GM12892 (cell line): ENCODE measurements around the gene ROCK2.
"Not testable (repeated sequence)": the region's sequence is repeated elsewhere in the genome, so short reads cannot be mapped to it uniquely, and the experiment has no call there.

Source experiments
- DNase-seq: peaks from one replicate; pipeline ENCODE4 v3.0.0; 2011; ENCODE audit not compliant: insufficient read length
- FAIRE-seq: peaks from 2 replicates; lab custom pipeline; 2011; peaks lifted over from hg19 to GRCh38; lab: Jason Lieb, UNC
- POLR2A ChIP-seq: IDR thresholded peaks from 2 replicates; pipeline ENCODE4 v1.6.1; 2011; ENCODE audit warnings: low read depth, low read length, control low read depth
- POLR2AphosphoS5 ChIP-seq: IDR thresholded peaks from 2 replicates; pipeline ENCODE4 v1.6.1; 2011; ENCODE audit warnings: low read depth, low read length, control low read depth
- TAF1 ChIP-seq: IDR thresholded peaks from 2 replicates; pipeline ENCODE4 v1.6.1; 2011; ENCODE audit warnings: low read depth, mild to moderate bottlenecking, control low read depth, low read length, borderline replicate concordance

ROCK2 gene

DNA sequence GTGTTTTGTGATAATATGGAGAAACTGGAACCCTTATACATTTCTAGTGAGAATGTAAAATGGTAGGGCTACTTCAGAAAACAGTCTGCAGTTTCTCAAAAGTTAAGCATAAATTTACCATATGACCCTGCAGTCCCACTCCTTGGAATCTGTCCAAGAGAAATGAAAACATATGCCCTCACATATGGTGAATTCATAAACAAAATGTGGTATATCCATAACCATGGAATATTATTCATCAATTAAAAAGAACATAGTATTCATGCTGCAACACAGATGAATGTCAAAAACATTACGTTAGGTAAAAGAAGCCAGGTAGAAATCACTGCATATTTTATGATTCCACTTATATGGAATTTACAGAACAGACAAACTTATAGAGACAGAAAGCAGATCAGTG lies 11.8 kb downstream of the ROCK2 start:
- TF ChIP-seq POLR2A = no peak
- no peak for TF ChIP-seq TAF1
- no peak for TF ChIP-seq POLR2AphosphoS5
- DNase-seq (no peak), FAIRE-seq (no peak)

DNA sequence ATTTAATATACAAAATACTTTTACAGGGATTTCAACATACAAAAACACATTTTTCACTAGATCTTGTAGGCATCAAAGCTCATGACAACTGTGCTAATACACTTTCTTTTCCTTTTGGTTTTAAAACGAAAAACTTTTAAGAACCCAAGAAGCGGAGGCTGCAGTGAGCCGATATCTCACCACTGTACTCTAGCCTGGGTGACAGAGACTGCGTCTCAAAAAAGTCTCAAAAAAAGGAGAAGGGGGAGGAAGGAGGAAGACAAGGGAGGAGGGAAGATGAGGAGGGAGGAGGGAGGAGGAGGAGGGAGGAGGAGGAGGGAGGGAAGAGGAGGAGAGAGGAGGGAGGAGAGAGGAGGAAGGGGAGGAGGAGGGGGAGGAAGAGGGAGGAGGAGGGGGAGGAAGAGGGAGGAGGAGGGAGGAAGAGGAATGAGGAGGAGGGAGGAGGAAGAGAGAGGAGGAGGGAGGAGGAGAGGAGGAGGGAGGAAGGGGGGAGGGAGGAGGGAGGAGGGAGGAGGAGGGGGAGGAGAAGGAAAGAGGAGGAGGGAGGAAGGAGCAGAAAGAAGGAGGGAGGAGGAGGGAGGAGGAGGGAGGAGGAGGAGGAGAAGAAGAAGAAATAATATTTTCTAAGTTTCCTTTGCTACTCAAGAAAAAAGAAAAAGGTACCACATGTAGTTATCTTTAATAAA lies 13.8 kb downstream of the ROCK2 start:
- TF ChIP-seq POLR2A (no peak), TAF1 (no peak), POLR2AphosphoS5 (no peak)
- FAIRE-seq (no peak), DNase-seq (no peak)

DNA sequence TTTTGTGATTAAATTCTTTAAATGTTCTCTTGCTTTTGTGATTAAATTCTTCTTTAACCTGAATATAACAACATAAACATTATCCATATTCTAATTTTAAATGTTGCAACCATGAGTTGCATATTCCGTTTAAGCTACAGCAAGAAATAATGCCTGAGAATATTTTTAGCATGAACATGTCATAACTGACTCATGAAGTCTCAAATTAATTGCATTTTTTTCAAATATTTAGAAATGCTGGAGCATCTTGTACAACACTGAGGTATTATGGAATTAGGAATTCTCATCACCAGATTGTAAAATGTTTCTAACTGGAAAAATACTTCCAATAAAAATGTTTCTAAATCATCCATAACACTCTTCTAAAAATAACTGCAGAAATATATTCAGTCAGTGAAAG lies 14.7 kb downstream of the ROCK2 start:
- FAIRE-seq = no peak
- no peak for DNase-seq
- TF ChIP-seq POLR2A = no peak
- TF ChIP-seq POLR2AphosphoS5 = no peak
- no peak for TF ChIP-seq TAF1

DNA sequence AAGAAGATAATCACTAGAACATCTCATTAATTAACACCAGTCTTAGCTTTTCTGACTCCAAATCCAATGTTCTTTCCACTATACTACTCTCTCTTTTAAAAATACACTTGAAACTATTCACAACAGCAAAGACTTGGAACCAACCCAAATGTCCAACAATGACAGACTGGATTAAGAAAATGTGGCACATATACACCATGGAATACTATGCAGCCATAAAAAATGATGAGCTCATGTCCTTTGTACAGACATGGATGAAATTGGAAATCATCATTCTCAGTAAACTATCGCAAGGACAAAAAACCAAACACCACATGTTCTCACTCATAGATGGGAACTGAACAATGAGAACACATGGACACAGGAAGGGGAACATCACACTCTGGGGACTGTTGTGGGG lies 15.9 kb downstream of the ROCK2 start:
- not testable (repeated sequence) for FAIRE-seq, DNase-seq

DNA sequence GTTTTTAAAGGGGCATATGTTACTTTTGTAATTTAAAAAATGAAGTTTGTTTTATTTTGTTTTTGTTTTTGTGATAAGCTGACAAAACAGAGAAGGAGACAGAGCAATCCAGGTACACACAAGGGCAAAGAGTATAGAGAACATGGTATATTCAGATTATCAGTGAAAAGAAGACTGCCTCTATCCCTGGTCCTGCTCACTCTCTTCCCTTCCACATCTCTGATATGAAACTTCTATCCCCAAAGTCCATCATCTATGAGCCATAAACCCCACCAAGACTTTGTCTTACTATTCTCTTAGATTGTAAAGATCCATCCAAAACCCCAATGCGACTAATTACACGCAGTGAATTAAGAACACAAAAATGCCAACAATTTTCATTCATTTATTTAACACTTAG lies 16.6 kb downstream of the ROCK2 start:
- DNase-seq (no peak), FAIRE-seq (no peak)
- no peak for TF ChIP-seq POLR2AphosphoS5
- no peak for TF ChIP-seq TAF1
- no peak for TF ChIP-seq POLR2A

DNA sequence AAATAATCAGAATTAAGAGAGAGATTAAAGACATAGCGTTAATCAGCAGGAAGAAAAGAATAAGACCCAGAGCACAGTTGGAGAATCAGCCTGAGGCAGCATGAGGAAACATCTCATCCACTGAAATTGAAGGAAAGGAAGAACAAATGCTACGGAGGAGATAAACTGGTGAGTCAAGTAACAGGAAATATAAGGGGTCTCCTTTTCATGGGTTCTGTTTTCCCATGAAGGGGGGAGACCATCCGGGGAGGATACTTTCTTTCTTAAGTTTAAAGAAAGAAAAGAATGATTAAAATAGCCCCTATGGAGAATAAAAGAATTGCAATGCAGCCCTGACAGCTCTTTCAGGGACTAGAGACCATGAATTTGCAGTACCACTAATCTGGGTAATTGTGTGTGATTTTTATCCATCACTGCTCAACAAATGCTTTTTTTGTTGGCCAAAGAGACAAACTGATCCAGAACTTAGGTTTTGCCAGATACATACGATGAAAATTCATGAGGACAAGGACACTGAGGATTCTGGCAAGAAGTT lies 17.7 kb downstream of the ROCK2 start:
- FAIRE-seq (no peak), DNase-seq (no peak)
- TF ChIP-seq POLR2AphosphoS5 = no peak
- no peak for TF ChIP-seq POLR2A
- TF ChIP-seq TAF1 = no peak

DNA sequence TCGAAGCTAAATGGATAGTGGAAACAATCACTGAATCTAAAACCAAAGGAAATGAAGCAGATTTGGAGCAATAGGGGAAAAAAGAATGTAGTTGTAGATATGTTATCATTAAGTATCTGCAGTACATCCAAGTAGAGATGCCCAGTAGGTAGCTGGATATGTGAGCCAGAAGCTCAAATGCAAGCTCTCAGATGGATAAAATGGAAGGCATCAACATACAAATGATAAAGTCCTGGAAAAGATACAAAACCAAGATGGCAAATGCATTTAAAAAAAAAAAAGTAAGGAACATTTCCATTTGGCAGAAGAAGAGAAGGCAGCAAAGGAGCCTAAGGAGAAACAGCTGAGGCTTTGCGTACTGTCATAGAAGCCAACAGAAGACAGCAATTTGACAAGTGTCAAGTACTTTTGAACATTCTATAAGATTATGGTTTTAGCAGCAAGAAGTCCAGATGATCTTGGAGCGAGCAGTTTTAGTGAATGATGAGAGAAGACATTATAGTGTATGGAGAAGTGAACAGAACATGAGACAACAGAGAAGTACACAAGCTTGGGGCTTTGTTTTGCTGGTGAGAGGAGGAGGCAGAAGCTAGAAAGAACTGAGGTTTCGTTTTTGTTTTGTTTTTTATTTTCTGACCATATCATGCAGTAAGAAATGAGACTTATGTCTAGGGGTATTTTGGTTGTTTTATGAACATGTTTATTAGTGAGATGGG lies 18.3 kb downstream of the ROCK2 start:
- TF ChIP-seq POLR2AphosphoS5 (no peak), TAF1 (no peak)
- DNase-seq = no peak
- no peak for FAIRE-seq

DNA sequence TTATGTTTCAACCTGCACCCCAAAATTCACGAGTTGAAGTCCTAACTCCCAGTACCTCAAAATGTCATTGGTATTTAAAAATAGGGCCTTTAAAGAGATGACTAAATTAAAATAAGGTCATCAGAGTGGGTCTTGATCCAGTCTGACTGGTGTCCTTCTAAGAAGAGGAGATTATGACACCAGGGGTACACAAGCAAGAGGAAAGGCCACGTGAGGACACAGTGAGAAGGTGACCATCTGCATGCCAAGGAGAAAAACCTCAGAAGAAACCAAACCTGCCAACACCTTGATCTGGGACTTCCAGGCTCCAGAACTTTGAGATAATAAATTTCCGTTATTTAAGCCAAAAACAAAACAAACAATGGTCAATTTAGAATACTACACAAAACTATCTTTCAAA lies 22.6 kb downstream of the ROCK2 start:
- FAIRE-seq = no peak
- no peak for DNase-seq

DNA sequence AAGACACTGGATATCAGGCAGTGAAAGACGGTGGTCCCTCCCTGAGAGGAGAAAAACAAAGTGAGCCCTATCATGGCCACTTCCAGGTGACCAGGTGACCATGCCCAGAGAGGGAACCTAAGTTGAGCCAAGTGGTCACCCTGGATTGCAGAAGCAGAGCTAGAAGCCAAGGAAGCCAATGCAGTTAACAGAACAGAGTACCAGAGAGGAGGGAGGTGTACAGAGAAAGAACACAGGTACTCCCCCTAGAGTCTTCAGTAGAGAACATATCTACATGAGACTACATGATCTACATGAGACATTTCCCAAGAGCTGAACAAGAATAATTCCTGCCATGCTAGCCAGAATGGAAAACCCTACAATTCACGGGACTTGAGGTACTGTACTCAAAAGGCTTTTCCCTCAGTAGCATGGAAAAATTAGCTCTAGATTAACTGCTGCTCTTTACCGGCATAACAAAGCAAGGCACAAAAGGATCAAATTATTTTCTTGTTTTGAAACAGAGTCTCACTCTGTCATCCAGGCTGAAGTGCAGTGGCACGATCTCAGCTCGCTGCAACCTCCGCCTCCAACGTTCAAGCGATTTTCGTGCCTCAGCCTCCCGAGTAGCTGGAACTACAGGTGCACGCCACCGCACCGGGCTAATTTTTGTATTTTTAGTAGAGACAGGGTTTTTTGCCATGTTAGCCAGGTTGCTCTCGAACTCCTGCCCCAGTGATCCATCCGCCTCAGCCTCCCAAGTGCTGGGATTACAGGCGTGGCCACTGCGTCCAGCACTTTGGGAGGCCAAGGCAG lies 23.5 kb downstream of the ROCK2 start:
- TF ChIP-seq TAF1 (no peak), POLR2A (no peak), POLR2AphosphoS5 (no peak)
- FAIRE-seq (no peak), DNase-seq (no peak)

More for the DNA sequence above, 22.6 kb downstream of the ROCK2 start:
- TF ChIP-seq TAF1 (no peak), POLR2A (no peak), POLR2AphosphoS5 (no peak)

DNA sequence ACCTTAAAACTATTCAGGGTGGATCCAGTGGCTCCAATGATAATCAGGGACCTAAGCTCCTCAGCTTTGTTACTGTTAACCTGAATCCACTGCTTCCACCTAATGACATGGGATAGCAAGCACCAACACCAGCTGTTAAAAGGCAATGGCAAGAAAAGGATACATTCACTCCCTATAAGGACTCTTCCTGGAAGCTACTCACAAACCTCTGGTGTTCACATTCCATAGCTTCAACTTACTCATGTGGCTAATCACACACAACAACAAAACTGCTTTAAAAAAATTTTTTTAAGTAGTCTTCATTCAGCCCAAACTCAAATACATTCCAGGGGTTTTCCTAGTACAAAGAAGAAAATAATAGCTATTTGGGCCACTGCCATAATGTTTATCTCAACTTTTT lies 24.5 kb downstream of the ROCK2 start:
- no peak for DNase-seq
- FAIRE-seq = no peak
- no peak for TF ChIP-seq TAF1
- TF ChIP-seq POLR2A = no peak
- TF ChIP-seq POLR2AphosphoS5 = no peak

DNA sequence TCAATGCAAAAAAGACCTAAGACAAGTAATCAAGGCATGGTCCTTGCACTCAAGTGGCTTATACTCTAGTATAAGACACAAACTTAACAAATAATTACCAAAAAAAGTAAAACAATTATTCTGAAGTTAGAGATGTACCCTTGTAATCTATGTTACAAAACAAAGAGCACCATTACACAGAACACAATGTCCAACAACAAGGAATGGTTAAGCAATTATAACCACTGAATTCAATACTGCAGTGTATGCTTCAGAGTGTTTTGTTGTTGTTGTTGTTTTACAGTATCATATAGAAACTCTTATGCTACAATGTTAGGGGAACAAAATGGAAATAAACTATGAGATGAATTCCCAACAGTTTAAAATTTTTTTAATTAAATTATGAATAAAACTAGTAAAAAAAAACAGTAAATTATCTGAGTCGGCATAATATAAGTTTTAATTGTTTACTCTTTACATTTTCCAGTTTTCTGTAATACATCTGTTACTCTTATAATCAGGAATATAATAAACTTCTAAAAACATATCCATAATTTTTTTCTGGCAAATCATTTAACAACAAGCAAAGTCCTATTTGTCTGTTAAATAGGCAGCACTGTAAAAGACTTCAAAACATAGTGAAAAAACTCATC lies 29.2 kb downstream of the ROCK2 start:
- DNase-seq (no peak), FAIRE-seq (no peak)

DNA sequence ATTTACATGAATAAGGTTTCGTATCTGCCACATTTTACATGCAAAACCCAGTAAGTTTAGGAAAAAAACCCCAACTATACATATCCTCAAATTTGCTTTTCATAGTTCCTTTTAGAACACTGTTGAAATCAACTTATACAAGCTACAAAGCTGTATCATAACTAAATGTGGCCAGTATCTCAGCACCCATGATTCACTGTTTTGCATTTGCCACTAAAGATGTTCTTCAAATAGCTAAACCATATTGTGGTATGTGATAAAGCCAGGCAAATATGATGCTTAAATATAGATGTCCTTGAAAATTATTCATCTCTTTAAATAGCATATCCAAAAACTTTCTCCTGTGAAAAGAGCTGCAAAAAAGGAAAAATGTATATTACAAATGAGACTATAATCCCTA lies 29.9 kb downstream of the ROCK2 start:
- DNase-seq (no peak), FAIRE-seq (no peak)
- TF ChIP-seq POLR2A (no peak), TAF1 (no peak), POLR2AphosphoS5 (no peak)

More for the DNA sequence above, 29.2 kb downstream of the ROCK2 start:
- TF ChIP-seq POLR2A (no peak), TAF1 (no peak), POLR2AphosphoS5 (no peak)
